Left lung (tissue), 10 donors: ENCODE data around the gene RPS6KA3. TPM values are rescaled to one million over a fixed set of nuclear protein-coding genes. Genes with fewer than 3 reads are reported as not detected.
"Not testable (repeated sequence)": the region's sequence is repeated elsewhere in the genome, so short reads cannot be mapped to it uniquely, and the experiment has no call there.

Experiments used
- ATAC-seq: fragments of 200-7000 bp; cut with Tn5 transposase; one replicate; pipeline ENCODE4 v1.9.1; 2020; ENCODE audit warnings: moderate library complexity
- DNase-seq, 4 donors: peaks; one replicate each; pipeline ENCODE4 v3.0.0-alpha.2; 2013 to 2020
- H3K27ac ChIP-seq, 2 donors: fragments of 200-600 bp; sonication (generic) in 1 of 2; one replicate each; pipeline versions ENCODE4 v1.5.0 to v1.8.0; 2020 to 2021
- H3K27me3 ChIP-seq, 2 donors: fragments of 200-600 bp; sonication (generic) in 1 of 2; one replicate each; pipeline versions ENCODE4 v1.5.0 to v1.8.0; 2020 to 2021
- H3K36me3 ChIP-seq, 2 donors: fragments of 200-600 bp; sonication (generic) in 1 of 2; one replicate each; pipeline versions ENCODE4 v1.5.0 to v1.8.0; 2020 to 2021
- H3K4me1 ChIP-seq, 2 donors: fragments of 200-600 bp; one replicate each; pipeline ENCODE4 v1.8.0; 2021
- H3K4me3 ChIP-seq, 2 donors: fragments of 200-600 bp; sonication (generic) in 1 of 2; one replicate each; pipeline versions ENCODE4 v1.5.0 to v1.8.0; 2020 to 2021; ENCODE audit warnings: mild to moderate bottlenecking in 1 of 2
- H3K9me3 ChIP-seq, 2 donors: fragments of 200-600 bp; sonication (generic) in 1 of 2; one replicate each; pipeline versions ENCODE4 v1.5.0 to v1.8.0; 2020 to 2021
- intact Hi-C, 2 donors: fragments of 100-400 bp; cut with DNase I; formaldehyde crosslinking; loops; one replicate each; pipeline versions ENCODE4 v1.11.2 to v1.14.2; 2022
- polyA plus RNA-seq, 6 donors: library from polyadenylated mRNA; unstranded; fragments of 120-200 nt; gene quantifications; one replicate each; pipeline ENCODE4 v1.2.1, GENCODE V29; 2013; ENCODE audit not compliant: insufficient read length in 6 of 6
- total RNA-seq, 2 donors: library from RNA; stranded (reverse); fragmentation: NEBNext Ultra II Directional; extraction: Animal tissue kit (Norgen Biotek cat#: 25700); gene quantifications; one replicate each; pipeline ENCODE4 v1.2.1, GENCODE V29; 2021
- TF ChIP-seq, protein P1 (sequence below), 2 donors: fragments of 200-600 bp; sonication (generic) in 1 of 2; IDR thresholded peaks; one replicate each; pipeline versions ENCODE4 v1.5.0 to v1.8.0; 2021; ENCODE audit warnings: antibody characterized with exemption in 2 of 2
- donor health status: DM: no; HTN: yes; CAD: no.
- donor health status: DM: no; HTN: no; CAD: no.

The RPS6KA3 gene
- total and polyA plus RNA-seq, 8 donors: 40.2 to 73.5 (median 45.4) TPM

DNA sequence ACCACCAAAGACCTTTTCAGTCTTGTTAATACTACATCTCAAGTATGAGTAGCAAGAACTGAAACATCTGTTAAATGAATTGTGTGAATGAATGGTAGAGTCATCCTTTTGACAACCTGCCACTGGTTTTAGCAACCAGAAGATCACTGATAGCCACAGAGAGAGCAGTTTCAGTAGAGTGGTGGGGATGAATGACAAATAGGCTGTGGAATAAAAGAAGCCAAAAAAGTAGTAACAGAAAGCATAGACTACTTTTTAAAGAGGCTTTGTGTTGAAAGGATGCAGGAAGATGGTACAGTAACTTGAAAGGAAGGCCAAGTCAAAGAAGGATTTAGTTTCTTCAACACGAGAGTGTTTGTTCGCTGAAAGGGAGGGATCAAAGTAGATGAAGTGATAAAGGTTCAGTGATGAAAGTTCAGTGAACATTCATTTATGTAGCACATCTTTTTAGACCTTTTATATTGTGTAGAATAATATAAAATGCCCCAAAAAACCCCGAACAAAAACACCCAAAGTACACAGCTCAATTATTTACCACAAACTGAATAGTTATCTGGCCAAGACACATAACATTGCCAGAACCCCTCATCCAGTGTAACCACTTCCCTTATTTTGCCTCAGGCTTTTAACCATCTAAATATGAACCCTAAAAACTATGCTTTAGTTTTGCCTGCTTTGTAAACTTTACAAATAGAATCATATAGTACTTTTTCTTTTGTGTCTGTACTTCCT is 84.9 kb downstream of the RPS6KA3 start:
- no peak for ATAC-seq
- Histone ChIP-seq H3K4me1 (no peaks in the 10 kb centered on the region), H3K4me3 (no peak overlapping the region), H3K9me3 (no peaks in the 10 kb centered on the region), H3K36me3 (peaks cover 0 to 48% of the 10 kb centered on the region in 2 donors), H3K27ac (no peak overlapping the region), H3K27me3 (peaks cover 0 to 3% of the 10 kb centered on the region in 2 donors)
- DNase-seq: no peak
- intact Hi-C loops: no loop called here
- TF ChIP-seq, protein P1, sequence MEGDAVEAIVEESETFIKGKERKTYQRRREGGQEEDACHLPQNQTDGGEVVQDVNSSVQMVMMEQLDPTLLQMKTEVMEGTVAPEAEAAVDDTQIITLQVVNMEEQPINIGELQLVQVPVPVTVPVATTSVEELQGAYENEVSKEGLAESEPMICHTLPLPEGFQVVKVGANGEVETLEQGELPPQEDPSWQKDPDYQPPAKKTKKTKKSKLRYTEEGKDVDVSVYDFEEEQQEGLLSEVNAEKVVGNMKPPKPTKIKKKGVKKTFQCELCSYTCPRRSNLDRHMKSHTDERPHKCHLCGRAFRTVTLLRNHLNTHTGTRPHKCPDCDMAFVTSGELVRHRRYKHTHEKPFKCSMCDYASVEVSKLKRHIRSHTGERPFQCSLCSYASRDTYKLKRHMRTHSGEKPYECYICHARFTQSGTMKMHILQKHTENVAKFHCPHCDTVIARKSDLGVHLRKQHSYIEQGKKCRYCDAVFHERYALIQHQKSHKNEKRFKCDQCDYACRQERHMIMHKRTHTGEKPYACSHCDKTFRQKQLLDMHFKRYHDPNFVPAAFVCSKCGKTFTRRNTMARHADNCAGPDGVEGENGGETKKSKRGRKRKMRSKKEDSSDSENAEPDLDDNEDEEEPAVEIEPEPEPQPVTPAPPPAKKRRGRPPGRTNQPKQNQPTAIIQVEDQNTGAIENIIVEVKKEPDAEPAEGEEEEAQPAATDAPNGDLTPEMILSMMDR (IDR thresholded peaks at IDR 0.05): no peak

DNA sequence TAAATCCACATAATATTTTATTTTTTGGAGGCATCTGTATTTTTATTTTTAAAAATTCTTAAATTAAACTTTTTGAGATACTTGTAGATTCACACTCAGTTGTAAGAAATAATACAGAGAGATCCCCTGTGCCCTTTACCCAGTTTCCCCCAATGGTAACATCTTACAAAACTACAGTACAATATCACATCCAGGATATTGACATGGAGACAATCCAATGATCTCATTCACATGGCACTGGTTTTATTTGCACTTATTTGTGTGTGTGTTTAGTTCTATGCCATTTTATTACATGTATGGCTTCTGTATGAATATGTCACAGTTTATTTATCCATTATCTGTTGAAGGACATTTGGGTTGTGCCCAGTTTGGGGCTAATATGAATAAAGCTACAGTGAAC is 89.6 kb downstream of the RPS6KA3 start:
- H3K27me3 ChIP-seq: peaks cover 0 to 3% of the 10 kb centered on the region in 2 donors
- peaks cover 0 to 55% of the 10 kb centered on the region in 2 donors for H3K36me3 ChIP-seq
- H3K27ac ChIP-seq: no peak overlapping the region
- intact Hi-C loops: no loop called here
- TF ChIP-seq, protein P1 (IDR thresholded peaks at IDR 0.05): no peak
- DNase-seq (no peak), ATAC-seq (no peak)
- H3K4me3 ChIP-seq: no peak overlapping the region
- H3K4me1 ChIP-seq: no peaks in the 10 kb centered on the region
- H3K9me3 ChIP-seq: no peaks in the 10 kb centered on the region

DNA sequence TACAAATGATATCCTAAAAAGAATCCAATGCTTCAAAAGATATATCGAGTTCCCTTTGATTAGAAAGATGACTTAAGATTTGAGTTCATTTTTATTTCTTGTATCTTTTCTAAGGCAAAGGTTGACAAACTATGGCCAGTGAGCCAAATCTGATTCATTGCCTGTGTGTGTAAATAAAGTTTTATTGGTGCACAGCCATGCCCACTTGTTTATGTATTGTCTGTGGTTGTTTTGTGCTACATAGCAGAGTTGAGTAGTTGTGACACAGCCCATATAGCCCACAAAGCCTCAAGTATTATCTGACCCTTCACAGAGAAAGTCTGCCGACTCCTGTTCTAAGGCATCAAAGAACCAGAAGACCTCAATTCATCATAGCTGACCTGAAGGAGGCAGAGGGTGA is 92.9 kb downstream of the RPS6KA3 start:
- TF ChIP-seq, protein P1 (IDR thresholded peaks at IDR 0.05): no peak
- no peak for DNase-seq
- no peak overlapping the region for H3K4me3 ChIP-seq
- no peaks in the 10 kb centered on the region for H3K9me3 ChIP-seq
- no peak overlapping the region for H3K27ac ChIP-seq
- H3K36me3 ChIP-seq: peaks cover 0 to 77% of the 10 kb centered on the region in 2 donors
- H3K27me3 ChIP-seq: peaks cover 0 to 3% of the 10 kb centered on the region in 2 donors
- intact Hi-C loops: no loop called here
- ATAC-seq: no peak
- H3K4me1 ChIP-seq: no peaks in the 10 kb centered on the region

DNA sequence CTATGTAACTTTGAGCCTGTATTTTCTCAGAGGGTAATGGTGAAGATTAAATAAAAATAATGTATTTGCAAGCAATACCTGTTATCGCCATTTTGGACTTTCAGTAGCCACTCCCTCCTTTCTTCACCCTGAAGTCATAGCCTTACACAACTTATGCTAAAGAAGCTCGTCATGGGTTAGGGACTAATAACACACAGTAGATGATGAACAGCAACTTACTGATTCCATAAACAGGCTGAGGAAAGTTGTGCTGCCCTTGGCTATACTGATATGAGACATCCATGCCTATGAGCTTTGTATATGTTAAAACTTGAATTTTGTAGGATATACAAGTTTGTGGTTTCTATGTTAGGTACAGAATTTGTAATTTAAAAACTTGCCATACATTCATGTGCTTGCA is 93.4 kb downstream of the RPS6KA3 start:
- intact Hi-C loops: no loop called here
- ATAC-seq (no peak), DNase-seq (no peak)
- TF ChIP-seq, protein P1 (IDR thresholded peaks at IDR 0.05): no peak
- peaks cover 0 to 3% of the 10 kb centered on the region in 2 donors for H3K27me3 ChIP-seq
- H3K9me3 ChIP-seq: no peaks in the 10 kb centered on the region
- peaks cover 0 to 83% of the 10 kb centered on the region in 2 donors for H3K36me3 ChIP-seq
- no peaks in the 10 kb centered on the region for H3K4me1 ChIP-seq
- H3K4me3 ChIP-seq: no peak overlapping the region
- H3K27ac ChIP-seq: no peak overlapping the region

DNA sequence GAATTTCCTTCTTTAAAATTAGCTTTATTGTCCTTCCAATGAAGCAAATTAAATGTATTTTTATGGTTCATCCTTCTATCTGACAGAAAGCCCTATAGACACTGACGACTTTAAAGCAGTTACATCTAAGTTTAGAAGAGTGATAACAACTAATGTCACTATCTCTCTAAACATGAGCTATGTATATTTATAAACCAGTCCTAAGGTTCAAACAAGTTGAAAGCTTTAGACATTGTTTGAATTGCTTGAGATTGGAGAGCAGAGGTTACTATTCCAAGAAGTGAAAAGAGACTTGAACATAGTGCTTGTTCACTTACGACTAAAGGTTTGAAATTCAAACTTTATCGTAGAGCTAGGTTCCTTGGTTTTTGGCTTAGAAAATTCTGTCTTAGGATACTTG is 94.8 kb downstream of the RPS6KA3 start:
- Histone ChIP-seq H3K36me3 (peaks cover 0 to 83% of the 10 kb centered on the region in 2 donors), H3K4me3 (no peak overlapping the region), H3K27ac (no peak overlapping the region), H3K4me1 (no peaks in the 10 kb centered on the region), H3K9me3 (no peaks in the 10 kb centered on the region), H3K27me3 (peaks cover 0 to 3% of the 10 kb centered on the region in 2 donors)
- ATAC-seq (no peak), DNase-seq (no peak)
- intact Hi-C loops: no loop called here
- TF ChIP-seq, protein P1 (IDR thresholded peaks at IDR 0.05): no peak

DNA sequence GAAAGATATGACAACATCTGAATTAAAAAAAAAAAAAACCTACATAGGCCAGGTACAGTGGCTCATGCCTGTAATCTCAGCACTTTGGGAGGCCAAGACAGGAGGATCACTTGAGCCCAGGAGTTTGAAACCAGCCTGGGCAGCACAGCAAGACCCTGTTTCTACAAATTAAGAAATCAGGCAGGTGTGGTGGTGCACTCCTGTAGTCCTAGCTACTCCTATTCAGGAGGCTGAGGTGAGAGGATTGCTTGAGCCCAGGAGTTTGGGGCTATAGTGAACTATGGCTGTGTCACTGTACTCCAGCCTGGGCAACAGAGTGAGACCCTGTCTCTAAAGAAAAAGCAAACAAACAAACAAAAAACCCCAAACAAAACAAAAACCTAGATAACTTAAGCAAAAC is 104.2 kb downstream of the RPS6KA3 start:
- H3K36me3 ChIP-seq: peaks cover 0 to 64% of the 10 kb centered on the region in 2 donors
- ATAC-seq, H3K27ac ChIP-seq, H3K4me3 ChIP-seq, intact Hi-C loops, DNase-seq, H3K9me3 ChIP-seq, H3K4me1 ChIP-seq, H3K27me3 ChIP-seq: not testable (repeated sequence)
